Stimulated activated CD4-positive, alpha-beta T cell treated with anti-CD3 and anti-CD28 coated beads, Interleukin-12 subunit alpha, Interleukin-12 subunit beta, amount 100 ng/mL, for 48 hours (primary cell): Measurements from ENCODE around the gene NFU1.
"Not testable (repeated sequence)": the region's sequence is repeated elsewhere in the genome, so short reads cannot be mapped to it uniquely, and the experiment has no call there.

Source experiments
- DNase-seq, 3 donors: peaks; one replicate each; pipeline ENCODE4 v3.0.0-alpha.2; 2020; ENCODE audit warnings: low read depth in 2 of 3, low spot score in 1 of 3

Gene NFU1

DNA sequence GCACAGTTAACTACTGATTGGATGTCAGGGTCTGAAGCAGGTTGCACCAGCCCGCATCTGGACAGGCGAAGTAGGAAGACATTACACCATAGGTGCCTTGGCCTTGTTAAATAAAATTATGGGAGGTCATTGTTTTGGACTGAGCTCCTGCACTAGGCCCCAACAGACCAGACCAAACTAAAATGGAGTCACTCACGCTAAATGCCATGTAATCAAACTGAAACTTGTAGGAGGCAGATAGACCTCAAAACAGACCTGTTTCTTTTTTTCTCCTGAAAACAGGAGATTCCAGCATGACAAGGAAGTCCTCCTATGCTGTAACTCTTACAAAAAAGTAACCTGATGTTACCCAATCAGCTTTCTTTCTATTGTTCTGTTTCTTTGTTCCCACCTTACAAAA, 15.5 kb upstream of the NFU1 start:
- no peak for DNase-seq

DNA sequence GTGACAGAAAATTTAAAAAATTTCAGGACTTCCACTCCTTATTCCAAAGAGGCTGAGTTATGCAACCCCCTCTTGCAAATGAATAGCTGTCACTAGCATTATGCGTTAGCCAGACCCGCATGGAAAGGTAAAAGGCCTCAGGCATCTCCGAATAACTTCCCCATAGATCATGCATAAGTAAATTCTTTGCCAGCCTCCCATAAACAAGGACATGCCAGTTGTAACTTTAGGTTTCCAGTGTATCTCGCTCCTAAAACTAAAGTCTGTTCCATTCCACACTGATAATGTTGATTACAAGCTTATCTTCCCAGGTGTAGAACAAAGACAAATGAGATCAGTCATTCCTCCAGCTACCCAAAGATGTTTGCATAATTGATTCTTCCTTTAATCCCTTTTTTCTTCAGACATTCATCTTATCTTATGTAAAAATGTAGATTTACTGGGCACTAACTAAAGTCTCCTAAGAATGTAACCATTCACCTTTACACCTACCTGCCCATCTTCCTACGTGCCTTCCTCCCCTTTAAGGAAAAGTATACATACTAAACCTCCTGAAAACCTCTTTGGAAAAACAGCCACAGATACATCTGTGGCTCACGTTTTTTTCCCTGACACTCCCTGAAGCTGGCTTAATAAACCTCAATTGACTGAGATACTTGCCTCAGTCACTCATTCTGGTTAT, 13.6 kb upstream of the NFU1 start:
- no peak for DNase-seq

DNA sequence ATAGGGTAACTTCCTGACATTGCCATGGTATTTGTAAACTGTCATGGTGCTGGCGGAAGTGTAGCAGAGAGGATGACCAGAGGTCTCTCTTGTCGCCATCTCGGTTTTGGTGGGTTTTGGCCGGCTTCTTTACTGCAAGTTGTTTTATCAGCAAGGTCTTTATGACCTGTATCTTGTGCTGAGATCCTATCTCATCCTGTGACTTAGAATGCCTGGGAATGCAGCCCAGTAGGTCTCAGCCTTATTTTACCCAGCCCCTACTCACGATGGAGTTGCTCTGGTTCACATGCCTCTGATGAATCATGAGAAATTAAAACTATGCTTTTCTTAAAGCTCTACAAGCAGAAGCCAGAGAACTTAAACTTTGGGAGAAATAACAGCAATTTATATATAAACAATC, 12.7 kb upstream of the NFU1 start:
- DNase-seq = no peak

DNA sequence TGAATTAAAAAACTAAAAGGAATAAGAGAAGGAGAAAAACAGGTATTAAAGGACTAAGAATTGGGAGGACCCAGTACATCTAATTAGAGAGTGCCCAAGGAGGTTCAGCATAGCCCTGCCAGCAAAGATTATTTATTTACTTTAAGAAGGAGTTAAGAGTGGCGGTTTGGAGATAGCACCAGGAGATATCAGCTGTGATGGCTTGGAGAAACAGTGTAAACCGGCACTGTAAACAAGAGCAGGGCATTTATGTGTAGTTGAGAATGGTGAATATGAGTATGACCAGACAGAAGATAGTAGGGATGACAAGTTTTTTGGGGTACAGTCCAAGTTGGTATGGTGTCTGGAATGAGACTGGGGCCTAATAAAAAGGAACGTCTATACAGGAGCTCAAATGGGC, 6.4 kb upstream of the NFU1 start:
- not testable (repeated sequence) for DNase-seq

DNA sequence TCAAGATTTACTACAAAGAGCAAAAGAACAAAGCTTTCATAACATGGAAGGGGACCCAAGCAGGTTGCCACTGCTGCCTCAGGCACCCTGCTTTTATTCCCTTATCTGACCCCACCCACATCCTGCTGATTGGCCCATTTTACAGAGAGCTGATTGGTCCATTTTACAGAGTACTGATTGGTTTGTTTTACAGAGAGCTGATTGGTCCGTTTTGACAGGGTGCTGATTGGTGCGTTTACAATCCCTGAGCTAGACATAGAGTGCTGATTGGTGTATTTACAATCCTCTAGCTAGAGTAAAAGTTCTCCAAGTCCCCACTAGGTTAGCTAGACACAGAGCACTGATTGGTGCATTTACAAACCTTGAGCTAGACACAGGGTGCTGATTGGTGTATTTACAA, 2.3 kb upstream of the NFU1 start:
- not testable (repeated sequence) for DNase-seq

DNA sequence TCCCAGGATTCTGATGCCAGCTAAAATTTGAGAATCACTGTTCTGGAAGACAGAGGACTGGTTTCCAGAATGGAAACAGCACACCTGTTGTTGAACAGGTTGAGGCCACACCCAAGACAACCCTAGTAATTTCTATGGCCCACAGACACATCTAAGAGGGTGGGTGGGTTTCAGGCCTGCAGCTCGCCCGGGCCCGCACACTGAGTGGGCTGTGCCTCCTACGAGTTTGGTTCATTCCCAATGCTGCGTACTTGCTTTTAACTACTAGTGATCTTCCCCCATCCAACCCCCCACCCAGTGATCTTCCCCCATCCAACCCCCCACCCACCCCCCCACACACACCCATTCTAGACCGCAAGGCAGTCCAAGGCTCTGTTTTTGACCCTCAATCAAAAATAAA, 1.3 kb upstream of the NFU1 start:
- no peak for DNase-seq

DNA sequence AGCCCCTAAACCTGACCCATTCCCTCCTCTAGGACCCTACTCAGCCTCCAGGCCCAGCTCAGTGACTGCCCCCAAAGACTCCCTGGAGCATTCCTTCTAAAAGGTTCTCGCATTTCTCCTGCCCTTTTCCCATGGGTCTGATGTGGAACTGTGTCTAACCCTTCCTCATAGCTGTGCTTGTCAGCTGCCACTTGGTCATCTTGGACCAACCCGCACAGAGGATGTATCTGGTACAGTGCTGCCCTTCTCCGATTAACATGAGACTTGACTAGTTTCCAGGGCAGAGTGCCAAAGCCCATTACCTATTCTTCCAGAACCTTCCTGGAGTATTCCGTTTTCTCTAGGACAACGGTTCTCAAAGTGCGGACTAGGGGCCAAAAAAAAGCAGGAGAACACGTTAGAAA, 518 bp upstream of the NFU1 start:
- DNase-seq = no peak

DNA sequence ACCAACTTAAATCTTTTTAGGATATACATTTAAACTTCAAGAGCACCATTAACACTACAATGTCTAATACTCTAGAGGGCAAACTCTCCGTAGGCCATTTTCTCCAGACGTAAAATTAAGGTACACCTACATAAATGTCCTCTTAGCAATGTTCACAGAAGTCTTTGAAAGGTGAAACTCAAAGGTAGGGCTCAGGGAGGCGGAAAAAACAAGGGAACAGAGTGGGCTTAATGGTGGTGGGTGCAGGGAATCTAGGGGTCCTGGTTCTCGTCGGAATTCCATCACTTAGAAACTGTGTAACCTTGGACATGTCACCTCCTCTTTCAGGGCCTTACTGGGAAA, 668 bp downstream of the NFU1 start:
- no peak for DNase-seq

DNA sequence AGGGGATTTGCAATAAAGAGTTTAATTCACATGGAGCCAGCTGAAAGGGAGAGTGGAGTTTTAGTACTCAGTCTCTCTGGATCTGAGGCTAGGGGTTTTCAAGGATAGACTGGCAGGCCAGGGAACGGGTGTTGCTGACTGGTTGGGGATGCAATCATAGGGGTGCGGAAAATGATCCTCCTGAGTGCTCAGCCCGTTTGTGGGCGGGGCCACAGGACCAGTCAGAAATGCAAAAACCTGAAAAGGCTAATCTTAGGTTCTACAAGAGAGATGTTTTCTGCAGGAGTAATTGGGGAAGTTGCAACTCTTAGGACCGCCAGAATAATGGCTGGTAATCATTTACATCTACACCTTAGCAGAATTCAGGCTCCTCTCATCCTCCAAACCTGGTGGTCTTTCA, 2.5 kb downstream of the NFU1 start:
- DNase-seq = no peak

DNA sequence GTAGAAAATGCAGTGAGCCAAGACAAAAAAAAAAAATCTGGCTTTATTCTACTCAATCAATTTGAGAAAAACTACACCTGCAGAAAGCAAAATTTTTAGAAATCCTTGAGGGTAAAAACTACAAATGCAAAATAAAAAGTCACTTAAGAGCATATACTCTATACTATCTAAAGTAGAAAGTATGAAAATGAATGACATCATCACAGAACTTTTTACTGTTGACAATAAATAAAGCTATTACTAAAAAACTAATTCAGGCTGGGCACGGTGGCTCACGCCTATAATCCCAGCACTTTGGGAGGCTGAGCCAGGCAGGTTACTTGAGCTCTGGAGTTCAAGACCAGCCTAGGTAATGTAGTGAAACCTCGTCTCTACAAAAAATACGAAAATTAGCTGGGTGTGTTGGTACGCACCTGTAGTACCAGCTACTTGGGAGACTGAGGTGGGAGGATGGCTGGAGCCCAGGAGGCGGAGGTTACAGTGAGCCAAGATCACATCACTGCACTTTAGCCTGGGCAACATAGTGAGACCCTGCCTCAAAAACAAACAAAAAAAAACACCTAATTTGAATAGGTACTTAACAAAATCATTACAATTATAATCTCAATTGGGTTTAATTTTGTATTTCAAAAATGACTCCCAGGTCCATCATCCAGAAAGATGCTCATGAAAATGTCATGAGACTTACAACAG, 7.6 kb downstream of the NFU1 start:
- DNase-seq = no peak

DNA sequence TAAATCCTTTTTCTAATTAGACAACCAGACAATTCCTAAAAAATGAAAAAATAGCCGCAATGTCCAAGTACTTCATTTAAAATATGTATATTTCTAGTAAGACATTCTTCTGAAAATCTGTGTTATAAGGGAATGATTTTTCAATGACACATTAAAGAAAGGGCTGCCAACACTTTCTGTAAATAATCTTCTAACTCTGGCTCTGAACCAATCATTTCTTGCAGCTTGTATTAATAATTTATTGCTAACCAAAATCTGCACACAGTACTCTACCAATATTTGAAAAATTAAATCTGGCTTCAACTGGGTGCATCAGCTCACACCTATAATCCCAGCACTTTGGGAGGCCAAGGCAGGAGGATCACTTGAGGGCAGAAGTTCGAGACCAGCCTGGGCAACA, 8.3 kb downstream of the NFU1 start:
- no peak for DNase-seq

DNA sequence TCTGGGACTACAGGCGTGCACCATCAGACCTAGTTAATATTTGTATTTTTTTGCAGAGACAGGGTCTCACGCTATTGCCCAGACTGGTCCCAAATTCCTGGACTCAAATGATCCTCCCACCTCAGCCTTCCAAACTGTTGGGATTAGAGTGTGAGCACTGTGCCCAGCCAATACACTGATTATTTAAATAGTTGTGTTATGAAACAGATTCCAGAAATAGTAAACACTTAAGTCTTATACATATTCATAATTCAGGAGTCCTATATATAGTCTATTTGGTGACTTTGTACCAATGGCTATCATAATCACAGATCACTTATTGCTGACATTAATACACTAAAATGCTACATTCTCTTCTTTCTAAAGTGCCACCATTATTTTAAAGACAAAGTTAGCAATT, 12.8 kb downstream of the NFU1 start:
- no peak for DNase-seq

DNA sequence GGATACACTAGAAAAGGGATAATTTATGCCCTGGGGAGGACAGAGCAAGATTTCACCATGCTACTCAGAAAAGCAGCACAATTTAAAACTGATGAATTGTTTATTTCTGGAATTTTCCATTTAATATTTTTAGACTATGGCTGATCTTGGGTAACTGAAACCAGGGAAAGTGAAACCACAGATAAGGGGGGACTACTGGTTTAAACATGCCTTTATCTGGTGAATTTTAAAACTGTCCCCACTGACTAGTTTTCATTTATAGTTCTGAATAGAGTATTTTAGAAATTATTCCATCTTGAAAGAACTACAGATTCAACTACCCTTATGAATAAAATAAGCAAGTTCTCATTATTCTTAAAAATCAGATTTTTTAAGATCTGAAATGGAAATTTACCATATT, 15.0 kb downstream of the NFU1 start:
- no peak for DNase-seq

DNA sequence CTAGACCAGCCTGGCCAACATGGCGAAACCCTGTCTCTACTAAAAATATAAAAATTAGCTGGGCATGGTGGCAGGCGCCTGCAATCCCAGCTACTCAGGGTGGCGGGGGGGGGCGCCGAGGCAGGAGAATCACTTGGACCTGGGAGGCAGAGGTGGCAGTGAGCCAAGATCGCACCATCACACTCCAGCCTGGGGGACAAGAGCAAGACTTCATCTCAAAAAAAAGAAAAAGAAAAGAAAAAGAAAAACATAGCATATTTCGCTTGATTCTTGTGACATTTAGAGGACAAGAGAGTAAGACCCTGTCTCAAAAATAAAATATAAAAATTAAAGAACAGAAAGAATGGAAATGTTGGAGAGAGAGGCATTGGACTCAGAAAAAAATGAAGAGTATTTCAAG, 18.1 kb downstream of the NFU1 start:
- not testable (repeated sequence) for DNase-seq

DNA sequence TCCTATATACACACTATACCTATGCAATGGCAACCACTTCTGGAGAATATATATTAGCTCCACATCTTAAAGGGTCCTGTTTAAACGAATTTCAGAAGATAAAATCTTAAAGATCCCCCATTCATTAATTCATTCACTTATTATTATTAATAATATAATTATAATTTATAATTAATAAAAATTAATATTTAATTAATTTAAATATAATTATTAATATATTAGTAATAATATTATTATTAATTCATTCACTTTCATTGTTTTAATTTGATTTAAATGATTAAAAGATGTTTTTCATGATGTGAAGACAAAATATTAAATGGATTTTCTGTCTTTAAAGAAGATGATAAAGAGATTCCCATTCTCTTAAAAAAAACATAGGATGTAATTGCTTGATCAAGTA, 21.1 kb downstream of the NFU1 start:
- DNase-seq = no peak

DNA sequence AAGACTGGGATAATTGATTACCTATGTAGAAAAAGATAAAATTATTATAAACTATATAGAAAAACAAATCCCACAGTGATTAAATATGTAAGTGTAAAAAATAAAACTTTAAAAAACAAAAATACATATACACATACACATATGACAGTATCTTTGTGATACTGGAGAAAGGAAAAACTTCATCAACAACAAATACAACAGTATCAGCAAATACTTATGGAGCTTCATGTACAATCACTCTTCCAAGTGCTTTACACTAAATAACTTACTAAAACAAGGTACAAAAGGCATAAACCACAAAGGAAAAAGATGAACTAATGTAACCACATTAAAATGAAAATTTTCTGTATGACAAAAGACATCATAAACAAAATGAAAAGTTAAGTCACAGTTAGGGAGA, 26.1 kb downstream of the NFU1 start:
- DNase-seq = no peak

DNA sequence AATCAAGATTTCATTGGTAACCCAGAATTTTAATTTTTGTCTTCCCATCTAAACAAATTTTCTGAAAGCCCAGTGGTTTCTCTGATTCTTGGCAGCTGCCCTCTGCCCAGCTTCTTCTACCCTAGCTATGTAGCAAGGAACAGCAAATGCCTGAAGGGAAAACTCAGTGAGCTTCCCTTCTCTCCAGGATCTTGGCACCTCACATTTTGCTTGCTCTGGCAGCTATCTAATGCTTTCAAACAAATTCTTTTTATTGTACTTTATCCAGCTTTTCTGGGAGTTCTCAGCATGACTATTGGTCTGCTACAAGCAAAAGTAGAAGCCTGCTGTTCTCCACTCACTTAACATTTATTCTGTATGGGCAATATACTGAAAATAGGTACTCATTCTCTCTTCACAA, 31.9 kb downstream of the NFU1 start:
- no peak for DNase-seq

DNA sequence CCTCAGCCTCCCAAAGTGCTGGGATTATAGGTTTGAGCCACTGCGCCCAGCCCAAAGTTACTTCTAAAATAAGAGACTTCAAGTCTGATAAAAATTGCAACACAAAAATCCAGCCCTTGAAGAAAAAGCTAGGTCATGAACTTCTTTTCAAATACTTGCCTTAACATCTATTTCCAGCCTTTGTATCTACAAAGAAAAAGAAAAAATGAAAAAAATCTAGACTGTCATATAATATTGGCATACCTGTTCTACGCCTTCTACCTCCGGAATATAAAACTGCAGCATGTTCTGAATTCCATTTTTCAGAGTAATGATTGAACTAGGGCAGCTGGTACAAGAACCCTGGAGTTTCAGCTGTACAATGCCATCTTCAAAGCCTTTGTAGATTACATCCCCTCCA, 37.1 kb downstream of the NFU1 start:
- no peak for DNase-seq

DNA sequence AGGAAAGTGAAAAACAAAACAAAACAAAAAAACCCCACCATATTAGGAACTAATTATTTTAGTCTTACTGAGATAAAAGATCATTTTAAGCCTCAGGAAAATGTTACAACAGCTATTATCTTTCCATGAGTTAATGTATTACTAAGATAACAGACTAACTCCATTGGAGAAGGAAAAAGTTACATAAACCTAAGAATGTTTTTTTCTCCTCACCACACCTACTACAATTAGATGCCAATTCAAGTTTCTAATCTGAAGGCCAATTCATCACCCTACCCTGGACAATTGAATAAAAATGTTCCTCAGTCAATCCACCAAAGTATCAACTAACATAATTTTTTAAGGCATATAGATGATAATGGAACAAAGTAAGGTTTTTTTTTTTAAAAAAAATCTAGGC, 40.0 kb downstream of the NFU1 start:
- DNase-seq = no peak

DNA sequence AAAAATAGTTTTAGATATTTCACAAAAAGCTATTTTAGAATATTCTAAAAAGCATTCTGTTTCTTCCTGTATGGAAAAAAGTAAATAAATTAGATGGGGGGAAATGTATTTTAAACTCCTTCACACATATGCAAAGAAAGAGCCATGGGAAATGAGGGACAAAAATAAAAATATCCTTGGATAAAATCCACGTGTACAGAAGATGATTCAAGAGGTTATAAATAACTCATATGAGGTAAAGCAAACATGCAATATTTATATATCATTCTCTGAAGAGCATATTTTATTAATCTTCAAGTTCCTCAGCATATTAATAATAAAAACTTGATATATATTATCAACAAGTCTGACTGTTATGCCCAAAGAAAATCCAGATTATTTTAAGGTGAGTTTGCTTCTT, 41.4 kb downstream of the NFU1 start:
- no peak for DNase-seq

DNA sequence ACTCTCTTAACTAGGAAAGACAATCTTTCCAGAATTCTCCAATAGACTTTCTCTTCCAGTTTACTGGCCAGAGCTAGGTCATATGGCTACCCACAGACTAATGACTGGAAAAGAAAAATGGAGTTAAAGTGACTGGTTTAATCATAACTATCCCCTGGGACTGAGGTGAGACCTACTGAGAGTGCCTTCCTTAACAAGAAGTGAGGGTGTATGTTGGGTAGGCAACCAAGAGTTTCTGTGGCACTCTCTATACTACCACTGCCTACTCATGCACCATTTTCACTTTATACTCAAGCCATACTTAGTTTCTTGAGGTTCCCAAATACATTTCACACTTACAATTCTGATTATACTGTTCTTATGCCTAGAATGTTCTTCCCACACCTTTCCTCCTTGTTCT, 43.3 kb downstream of the NFU1 start:
- no peak for DNase-seq

DNA sequence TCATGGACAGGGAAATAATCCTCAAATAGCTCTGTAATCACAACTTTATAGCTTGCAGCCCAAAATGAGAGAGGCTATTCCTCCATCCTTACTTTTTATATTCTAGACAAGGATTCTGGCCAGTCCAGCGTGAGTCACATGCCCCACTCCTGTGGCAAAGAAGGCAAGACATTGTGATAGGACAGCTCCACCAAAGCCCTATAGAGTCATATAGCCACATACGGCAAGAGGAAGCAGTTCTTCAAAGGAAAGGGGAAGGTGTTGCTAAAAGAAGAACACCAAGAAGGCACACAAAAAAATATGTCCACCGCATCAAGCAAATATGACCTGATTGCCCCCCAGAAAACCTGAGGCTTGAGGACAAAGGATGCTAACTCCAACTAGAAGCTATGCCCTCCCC, 46.8 kb downstream of the NFU1 start:
- no peak for DNase-seq

DNA sequence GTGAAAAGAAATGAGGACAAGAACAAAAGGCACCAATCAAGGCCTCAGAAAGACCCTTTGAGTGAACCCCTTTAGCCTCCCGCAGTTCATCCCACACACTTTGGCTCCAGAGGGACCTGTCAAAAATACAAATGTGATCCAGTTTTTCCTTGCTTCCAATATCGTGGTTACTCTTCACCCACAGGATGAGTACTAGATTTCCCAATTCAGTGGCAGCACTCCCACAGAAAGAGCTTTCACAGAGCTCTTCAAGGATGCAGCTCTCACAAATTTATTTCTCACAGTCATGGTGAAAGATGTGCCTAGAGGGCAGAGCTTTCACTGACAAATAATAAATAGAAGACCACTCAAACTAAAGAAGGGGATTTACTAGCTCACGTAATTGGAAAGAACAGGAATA, 47.2 kb downstream of the NFU1 start:
- DNase-seq = no peak
